HG03378 (cell line): ENCODE data around the gene CHKB.
A peak's percentile ranks its signal among the peaks of the same experiment; 100 is the strongest.

Experiments used
- ATAC-seq: cut with Tn5 transposase; IDR thresholded peaks from one replicate; pipeline ENCODE4 v1.9.1; 2021; ENCODE audit warnings: mild to moderate bottlenecking, moderate library complexity; ENCODE audit not compliant: unreplicated experiment

CHKB gene

DNA sequence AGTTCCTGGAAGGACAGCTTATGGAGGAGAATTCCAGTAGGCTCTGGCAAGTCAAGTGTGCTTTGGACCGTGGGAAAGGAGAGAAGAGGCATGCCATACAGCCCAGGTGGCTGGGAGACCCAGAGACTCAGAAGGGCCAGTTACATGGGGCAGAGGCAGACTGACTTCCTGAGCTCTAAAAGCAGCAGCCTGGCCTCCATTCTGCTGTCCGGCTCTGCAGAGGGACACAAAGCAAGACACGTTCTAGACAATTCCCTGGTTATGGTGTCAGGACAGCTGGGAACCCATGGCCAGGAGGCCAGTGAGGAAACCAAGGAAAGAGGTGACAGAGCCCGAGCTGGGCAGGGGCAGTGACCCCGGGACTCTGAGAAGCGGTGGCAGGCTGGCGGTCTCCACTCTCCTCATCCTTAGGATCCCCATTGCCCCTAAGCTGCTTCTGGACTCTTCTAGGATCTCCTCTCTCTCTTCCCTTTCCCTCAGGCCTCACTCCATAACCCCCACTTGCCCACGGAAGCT is 7.2 kb downstream of the CHKB start:
- ATAC-seq = no peak

- no peak for ATAC-seq
Measured at GRCh38 chr22:50574383-50574755, 8.3 kb downstream of the CHKB start.

DNA sequence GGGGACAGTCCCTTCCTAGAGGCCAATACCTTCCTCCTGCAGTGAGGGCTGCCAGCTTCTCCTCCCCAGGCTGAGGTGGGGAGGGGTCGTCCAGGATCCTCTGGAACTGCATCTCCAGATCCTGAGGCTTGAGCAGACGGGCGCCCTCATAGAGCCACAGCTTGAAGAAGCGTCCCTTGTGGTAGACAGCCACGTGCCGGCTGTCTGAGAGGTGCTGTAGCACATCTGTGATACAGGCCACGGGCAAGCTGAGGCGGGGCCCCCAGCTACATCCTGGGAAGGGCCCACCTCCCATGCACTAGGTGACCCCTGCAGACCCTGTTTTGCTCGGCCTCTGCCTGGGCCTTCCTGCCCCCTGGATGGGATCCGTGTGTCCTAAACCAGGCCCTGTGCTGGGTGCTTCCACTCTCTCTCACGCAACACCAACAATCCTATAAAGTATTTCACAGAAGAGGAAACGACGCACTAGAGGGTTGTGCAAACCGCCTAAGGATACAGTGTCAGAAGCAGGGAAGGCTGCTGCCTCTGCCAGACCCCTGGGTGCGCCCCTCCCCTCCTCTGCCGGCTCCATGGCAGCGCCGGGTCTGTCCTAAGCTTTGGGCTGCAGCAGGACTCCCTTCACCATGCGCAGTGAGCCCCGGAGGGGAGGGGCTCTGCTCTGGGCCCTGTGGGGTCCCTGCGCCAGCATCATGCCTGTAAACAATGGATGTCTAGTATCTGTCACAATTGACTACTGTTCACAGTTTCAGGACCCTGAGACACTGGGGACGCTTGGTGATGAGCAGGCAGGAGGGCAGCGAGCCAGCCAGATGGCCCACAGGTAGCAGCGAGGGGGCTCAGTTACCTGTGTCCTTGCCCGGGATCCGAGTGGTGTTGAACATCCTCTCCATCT is 8.9 kb downstream of the CHKB start:
- ATAC-seq = no peak

- ATAC-seq = no peak
Measured at GRCh38 chr22:50572965-50573364, 9.7 kb downstream of the CHKB start.

GRCh38 chr22:50571264-50572175 is 11.1 kb downstream of the CHKB start:
- no peak for ATAC-seq

DNA sequence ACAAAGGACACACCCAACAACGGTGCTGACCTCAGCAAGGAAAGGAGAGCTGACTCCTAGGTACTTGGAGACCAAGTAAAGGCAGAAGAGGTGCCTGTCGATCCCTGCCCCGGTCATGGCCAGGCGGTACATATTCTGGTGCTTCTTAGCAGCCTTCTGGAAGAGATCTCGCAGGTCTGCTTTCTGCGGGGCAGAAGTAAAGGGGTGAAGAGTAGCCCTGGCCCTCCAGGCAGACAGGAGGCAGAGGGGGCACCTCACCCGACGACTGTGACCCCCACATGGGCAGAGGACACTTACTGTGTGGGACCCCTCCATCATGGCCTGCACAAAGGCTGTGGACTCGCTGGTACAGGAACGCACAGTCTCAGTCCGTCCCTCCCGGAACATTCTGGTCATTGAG is 11.8 kb downstream of the CHKB start:
- no peak for ATAC-seq

DNA sequence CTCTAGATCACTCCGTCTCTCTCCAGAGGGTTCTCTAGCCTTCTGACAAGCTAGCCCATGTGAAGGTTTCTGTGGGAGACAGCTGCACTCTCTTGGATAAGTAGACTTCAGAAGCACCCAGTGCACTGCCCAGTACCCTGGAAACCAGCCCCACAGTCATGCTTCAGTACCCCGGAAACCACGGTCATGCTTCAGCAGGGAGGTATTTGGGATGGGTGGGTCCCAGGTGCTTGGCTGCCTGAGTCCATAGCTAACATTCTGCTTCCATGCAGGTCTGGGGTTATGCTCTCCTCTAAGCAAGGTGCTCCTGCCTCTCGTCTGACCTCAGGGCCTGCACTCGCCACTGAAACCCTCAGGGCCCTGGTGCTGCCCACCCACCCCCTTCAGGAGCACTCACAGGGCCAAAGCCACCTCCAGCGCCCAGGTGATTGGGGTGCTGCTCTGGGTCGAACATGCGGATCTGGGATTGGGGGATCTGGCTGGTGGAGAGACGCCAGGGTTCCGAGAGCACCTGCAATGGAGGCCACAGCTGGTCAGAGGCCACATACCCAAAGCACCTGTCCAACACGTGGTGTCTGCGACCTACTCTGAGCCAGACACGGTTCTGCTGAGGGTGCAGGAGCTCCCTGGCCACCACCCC is 12.6 kb downstream of the CHKB start:
- no peak for ATAC-seq

GRCh38 chr22:50569041-50569459 is 13.6 kb downstream of the CHKB start:
- ATAC-seq = no peak

DNA sequence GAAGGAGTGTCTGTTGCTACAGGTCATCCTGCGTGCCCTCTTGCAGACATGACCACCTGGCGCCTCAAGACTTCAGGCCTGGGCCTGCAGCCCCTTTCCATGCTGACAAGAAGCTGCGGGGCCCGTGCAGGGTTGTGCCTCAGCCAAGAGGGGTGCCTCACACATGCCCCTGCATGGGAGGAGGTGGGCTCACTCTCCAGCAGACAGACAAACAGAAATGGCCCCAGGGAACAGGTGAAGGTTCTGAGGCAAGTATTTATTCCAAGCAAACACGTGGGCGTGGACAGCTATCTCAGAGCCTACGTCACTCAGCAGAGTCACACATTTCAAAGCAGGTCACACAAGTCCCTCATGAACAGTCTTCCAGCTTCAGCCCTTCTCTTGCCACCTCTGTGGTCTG is 14.0 kb downstream of the CHKB start:
- no peak for ATAC-seq

DNA sequence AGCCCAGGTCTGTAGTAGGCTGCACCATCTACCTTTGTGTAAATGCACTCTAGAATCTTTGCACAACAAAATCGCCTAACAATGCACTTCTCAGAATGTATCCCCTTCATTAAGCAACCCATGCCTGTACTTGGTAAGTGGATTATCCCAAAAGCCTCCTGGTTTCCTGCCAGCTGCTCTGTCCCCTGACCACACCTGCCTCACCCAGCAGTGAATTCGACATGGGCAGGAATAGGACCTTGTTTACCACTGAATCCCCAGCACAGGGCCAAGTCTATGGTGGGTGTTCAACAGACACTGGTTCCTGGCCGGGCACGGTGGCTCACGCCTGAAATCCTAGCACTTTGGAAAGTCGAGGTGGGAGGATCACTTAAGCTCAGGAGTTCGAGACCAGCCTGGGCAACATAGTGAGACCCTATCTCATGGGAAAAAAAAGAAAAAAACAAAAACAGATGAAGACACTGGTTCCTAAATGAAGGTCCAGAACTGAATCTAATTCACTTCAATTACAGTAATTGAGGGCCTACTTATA is 14.9 kb downstream of the CHKB start:
- ATAC-seq = no peak

DNA sequence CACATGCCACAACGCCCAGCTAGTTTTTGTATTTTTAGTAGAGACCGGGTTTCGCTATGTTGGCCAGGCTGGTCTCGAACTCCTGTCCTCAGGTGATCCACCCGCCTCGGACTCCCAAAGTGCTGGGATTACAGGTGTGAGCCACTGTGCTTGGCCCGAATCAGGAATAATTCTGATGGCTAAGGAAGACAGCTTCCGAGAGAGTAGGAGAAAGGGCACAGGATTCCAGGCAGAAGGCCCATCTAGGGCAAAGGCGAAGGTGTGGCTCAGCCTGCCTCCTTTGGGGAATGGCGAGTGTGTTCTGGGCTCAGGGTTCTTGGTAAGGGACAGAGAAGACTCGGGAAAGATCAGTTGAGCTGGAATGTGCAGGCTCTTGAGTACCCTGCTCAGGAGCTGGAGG is 18.4 kb downstream of the CHKB start:
- ATAC-seq = no peak

- ATAC-seq = no peak
Measured at GRCh38 chr22:50563413-50564160, 19.1 kb downstream of the CHKB start.

GRCh38 chr22:50562523-50563412 is 19.9 kb downstream of the CHKB start, which contains the start of gene SYCE3:
TSS of gene SYCE3 (minus strand) at chr22:50562919. CDS start at chr22:50556405, 6,514 bp downstream.
- ATAC-seq = peak; percentile 75

GRCh38 chr22:50561401-50562358 is 21.0 kb downstream of the CHKB start:
- ATAC-seq = no peak

GRCh38 chr22:50560034-50560433 is 22.6 kb downstream of the CHKB start:
- ATAC-seq = no peak

DNA sequence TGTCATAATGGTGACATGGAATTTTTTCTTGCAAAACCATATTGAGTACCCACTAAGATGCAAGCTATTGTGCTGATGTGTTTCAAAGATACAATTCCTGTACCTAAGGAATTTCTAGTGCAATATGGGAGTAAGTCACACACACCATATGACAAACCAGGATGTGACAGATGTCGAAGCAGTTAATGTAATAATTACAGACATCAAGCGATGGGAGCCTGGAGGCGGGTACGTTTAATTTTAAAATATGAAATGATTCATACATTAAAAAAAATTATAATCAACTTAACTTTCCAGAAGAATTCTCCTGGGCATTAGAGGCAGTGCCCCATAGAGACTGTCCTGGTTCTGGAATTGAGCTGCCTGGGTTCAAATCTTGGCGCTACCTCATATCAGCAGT is 25.9 kb downstream of the CHKB start:
- ATAC-seq = no peak

DNA sequence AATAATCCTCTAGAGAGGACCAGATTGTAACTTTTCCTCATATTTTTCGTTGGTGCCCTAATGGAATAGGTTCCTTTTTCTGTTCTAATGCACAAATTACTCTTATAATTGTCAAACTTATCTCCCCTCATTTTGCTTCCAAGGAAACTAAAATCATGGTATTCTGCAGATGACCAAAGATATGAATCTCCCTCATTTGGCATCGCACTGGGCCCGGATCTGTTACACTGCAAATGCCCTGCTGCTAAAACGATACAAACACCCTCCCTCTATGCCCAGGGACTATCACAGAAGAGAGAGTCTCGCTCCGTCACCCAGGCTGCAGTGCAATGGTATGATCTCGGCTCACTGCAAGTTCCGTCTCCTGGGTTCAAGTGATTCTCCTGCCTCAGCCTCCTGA is 29.3 kb downstream of the CHKB start:
- no peak for ATAC-seq

DNA sequence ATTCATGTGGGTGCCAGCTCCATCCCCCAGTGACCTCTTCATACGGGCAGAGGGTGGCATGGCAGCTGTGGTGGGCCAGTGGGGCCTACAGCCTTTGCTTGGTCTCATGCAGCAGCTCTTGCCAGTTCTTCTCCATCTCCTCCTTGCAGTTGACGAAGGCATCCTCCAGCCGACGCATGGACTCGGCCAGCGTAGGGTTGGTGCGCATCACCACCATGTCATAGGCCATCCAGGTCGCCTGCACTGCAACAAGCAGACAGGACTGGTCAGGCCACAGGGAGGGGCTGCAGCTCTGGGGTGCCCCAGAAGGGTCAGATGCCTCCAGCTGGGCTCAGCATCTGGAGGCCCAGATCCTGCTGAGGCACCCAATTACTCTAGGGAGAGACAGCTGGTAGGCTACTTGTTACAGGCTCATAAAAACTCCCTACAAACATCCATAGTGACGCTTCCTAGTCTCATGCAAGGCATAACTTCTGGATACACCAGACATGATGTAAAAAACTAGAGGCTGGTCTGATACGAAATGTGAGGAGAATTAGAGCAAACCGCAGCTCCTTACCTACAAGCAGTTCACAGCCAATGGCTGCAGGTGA is 31.4 kb downstream of the CHKB start:
- no peak for ATAC-seq
